Stimulated activated CD8-positive, alpha-beta memory T cell treated with anti-CD3 and anti-CD28 coated beads, Interleukin-15, amount 100 ng/mL, for 1 hour (primary cell): ENCODE data around the gene UBASH3B.

Experiments used
- DNase-seq: peaks from one replicate; pipeline ENCODE4 v3.0.0-alpha.2; 2020; ENCODE audit warnings: low read depth

UBASH3B gene

DNA sequence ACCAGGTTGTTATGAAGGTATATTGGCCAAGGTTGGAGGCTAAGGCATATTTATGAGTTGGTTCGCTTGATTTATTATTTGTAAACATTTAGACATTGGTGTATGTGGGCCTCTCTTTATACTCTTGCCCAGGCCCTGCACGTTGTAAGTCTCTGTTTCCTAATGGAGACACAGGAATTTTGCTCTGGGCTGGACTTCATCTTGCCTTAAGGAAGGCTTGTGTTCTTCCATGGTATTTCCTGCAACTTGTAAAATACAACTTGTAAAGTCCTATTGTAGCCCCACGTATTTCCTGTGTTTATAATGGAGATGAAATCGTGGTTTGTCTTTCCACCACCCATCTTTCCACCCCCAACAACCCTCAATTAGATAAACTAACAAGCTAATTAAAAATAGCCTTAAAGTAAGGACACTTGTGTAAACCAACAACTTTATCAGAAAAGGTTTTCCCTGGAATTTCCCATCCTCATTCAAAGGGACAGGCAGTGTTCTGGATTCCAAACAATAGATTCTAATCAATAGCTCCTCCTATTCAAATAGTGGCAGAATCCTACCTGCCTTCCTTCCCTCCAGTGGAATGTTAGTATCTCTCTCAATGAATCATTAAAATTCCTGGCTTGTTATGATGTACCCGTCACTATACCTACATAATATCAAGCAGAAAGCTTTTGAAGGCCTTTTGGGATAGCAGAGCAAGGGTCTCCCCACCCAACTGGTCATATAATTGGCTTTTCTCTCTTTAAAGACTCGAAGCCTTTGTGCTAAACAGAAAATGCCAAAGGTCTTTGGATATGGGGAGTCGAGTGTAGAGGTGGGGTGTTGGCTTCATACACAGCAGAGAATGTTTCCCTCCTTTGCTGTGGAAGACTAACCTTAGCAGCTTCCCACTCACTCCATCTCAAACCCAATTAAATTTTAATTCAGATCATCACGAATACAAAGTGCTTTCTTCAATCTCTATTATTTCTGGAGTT lies 77.1 kb downstream of the UBASH3B start:
- no peak for DNase-seq

- DNase-seq: no peak
Measured at GRCh38 chr11:122733318-122733717, 77.8 kb downstream of the UBASH3B start.

DNA sequence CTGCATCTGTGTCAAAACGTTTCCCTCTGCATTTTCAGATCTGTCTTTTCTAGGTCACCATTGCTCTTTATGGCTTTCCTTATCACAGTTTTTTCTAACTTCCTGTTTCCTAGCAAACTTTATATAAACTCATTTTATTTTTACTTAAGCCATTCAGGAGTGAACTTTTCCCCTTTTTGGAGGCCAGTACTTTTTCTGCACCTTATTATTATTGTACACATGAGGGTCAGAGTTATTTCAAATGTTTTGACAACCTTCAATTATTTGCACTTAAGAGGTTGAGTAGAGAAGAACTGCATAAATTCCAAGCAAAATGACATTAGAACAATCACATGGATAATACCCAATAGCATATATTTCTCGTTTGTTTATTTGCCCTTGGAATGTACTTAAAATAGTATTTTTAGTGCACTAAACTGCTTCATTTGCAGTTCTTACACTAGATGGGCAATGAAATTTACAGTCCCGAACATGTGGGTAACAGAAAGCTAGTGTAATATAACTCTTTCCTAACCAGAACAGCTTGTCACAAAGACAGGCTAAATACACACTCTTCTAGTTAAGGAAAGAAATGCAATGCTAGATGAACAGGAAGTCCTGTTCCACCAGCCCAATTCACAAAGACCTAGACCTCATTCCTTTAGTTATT lies 79.5 kb downstream of the UBASH3B start:
- no peak for DNase-seq

- DNase-seq: no peak
Measured at GRCh38 chr11:122737951-122738693, 82.6 kb downstream of the UBASH3B start.

DNA sequence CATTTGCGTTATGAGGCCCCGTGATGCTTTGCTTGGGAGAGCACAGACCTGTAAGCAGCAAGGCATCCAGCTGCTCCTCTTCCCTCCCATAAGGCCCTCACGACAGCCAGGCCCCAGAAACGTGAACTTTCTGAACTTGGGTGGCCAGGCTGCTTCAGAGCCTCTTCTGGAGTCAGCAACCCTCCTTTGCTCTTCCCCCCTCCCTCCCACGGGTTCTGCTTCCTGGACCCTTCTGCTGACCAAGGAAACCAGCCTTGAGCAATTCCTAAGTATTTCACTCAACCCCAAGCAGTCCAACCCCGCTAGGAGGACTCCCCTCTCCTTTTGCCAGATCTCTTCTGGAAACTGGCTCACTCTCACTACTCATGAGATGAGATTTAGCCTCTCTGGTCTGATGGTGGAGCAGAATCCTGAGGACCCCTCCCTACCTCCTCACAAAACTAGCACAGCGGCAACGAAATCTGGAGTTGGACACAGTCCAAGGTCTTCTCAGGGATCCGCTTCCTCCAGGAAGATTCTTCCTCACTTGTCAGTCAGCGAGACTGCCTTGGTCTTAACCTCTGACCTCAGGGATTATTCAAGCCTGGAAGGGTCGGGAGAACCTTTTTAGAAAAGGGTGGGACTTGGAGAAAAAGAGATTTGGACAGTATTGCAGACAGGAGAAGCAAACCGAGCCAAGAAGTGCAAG lies 86.2 kb downstream of the UBASH3B start:
- no peak for DNase-seq

GRCh38 chr11:122742301-122743018 lies 86.9 kb downstream of the UBASH3B start:
- DNase-seq: no peak

DNA sequence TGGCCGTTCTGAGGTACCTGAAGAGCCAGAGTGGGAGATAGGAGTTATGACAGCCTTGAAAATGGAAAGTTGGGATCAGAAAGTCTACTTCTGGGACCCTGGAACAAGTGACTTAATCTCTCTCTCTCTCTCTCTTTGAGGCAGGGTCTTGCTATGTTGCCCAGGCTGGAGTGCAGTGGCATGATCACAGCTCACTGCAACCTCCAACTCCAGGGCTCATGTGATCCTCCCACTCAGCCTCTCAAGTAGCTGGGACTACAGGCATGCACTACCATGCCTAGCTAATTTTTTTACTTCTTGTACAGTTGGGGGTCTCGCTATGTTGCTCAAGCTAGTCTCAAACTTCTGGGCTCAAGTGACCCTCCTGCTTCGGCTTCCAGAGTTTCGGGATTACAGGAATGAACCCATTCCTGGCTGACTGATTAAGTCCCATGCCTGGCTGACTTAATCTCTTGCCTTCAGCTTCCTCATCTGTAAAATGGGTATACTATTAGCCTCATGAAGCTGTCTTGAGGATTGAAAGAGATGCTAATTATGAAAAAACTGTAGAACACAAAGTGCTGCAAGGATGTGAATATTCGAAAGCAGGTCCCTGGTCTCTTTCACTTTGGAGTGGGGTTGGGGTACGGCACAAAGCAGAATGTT lies 87.7 kb downstream of the UBASH3B start:
- DNase-seq: no peak

GRCh38 chr11:122743949-122744348 lies 88.4 kb downstream of the UBASH3B start:
- DNase-seq: peak; percentile 63

DNA sequence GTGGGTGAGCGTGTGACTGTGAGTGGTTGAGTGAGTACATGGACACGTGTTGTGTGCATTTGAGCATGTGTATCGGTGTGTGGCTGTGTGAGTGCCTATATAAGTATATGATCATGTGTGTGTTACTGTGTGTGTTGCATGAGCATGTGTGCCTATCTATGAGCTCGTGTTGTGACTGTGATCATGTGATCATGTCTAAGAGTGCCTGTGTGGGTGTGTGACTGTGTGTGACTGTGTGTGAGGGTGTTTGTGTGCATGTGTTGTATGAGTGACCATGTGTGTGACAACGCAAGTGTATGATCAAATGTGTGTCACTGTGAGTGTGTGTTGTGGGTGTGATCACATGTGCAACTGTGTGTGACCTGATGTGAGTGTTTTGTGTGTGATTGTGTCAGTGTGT lies 88.8 kb downstream of the UBASH3B start:
- no peak for DNase-seq

DNA sequence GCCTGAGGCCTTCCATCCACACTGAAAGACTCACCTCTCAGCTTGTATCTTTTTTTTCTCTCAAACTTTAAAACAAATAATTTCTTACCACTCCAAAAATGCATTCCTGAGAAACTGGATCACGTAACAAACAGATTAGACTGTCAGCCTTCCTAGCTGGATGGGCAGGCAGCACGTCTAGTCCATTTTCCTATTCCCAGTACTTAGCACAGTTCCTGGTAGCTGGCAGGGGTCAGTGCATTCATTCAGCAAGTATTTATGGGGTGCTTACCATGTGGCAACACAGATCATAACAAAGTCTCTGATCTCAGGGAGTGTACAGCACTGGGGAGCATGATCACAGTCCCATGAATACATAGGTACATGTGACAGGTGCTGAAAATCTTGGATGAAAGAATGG lies 89.6 kb downstream of the UBASH3B start:
- DNase-seq: no peak

DNA sequence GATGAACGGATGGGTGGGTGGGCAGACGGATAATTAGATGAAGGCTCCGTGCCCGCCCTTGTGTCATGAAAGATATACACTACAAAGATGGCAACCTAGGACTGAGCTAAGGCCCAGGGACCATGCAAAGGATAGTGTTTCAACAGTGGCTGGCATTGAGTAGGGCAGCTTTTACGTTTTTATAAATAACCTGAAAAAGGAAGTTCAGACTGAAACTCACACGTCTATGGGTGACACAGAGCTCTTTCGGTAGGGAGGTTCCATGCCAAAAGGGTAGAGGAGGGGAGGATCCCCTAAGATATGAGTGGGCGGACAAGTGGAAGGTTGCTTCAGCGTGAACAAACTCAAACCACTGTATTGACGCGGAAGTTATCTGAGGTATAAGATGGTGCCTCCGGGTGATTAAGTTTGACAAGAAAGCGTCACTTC lies 90.5 kb downstream of the UBASH3B start:
- no peak for DNase-seq

DNA sequence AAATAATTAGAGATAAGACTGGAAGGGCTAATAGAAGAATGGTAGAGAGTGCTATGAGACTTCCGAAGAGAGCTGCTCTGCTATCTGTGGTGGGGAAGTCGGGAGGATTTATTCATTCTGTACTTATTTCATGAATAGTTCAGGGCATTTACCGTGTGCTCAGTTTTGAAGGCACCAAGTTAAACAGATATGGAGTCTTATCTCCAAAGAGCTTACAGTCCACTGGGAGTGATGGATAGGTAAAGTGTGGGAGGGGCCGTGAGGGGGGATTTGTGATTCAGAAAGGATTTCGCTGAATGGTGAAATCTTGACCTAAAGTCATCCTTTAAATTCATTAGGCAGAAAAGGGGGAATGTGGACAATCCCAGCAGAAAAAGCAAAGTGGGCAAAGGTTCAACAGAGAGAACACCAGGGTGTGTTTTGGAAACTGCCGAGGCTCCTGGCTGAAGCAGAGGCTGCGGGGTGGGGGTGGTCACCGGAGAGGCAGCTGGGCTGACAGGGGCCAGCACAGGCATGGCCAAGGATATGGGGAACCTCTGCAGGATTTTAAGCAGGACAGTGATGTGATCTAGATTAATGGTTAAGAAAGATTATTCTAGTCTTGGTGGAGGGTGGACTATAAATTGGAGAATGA lies 91.2 kb downstream of the UBASH3B start:
- DNase-seq: no peak

DNA sequence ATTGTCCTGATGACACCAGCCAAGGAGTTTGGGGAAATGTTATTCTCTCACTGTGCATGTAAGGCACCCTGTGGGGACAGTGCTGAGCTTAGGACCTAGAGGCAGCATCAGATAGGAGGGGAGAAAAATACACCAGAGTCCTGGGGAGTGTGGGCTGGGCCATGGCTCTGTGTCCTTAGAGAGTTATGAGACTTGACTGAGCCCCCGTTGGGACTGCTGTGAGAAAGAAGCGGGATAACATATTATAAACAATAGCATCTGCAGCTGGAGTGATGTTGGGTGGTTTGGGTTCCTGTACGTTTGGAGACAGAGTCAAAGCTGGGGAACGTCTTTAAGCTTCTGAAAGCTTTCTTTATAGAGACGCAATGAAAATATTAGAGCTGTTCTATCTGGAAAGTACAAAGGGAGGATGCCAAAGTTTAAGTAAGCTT lies 91.8 kb downstream of the UBASH3B start:
- DNase-seq: no peak

- DNase-seq: no peak
Measured at GRCh38 chr11:122749005-122749687, 93.6 kb downstream of the UBASH3B start.

DNA sequence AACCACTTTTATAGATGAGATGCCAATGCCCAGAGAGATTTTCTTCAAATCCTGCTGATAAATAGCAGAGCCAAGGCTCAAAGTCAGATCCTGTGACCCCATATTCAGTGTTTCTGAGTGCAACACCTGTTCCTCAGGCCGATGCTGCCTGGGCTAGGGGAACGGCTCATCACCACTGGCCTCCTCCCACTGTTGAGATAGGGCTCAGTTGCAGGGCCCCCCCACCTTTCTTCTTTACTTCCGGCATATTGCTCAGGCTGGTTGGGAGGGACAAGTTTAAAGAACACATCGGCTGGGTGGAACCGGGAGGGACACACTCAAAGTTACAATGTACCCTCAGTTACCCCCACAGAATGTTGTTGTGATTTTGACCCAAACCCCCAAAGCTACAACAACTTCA lies 94.5 kb downstream of the UBASH3B start:
- no peak for DNase-seq

DNA sequence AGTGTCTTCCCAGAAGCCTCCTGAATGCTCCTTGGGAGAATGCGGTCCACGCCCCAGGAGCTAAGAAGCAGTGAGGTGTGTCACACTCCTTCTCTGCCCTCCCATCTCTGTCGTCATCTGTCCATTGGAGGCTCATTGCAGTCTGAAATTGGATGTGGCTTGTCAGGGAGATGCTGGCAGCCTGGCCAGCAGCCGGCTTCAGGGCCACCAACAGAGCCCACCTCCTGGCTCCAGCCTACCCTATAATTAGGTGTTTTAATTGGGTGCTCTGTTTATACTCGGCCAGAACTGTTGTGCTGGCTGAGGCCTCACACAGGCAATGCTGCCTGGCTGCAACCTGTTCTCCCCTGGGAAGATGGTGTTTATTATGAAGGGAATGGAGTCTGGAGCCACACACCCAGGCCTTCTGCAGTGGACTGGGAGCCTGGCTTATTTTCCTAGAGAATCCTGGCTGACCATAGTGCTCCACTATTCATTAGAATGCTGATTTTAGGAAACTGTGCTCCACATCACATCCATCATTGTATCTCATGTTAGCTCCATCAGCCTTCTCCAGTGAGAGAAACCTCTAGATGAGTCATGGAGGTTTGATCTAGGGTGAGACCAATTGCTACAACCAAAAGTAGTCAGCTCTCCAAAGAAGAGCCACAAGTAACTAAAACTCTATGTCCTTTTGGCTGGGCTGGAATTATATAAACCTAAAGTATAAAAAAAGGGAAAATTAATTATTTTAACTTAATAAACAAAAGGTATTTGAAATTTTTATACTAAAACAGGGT lies 96.0 kb downstream of the UBASH3B start:
- DNase-seq: no peak

GRCh38 chr11:122754028-122754427 lies 98.5 kb downstream of the UBASH3B start:
- DNase-seq: no peak

DNA sequence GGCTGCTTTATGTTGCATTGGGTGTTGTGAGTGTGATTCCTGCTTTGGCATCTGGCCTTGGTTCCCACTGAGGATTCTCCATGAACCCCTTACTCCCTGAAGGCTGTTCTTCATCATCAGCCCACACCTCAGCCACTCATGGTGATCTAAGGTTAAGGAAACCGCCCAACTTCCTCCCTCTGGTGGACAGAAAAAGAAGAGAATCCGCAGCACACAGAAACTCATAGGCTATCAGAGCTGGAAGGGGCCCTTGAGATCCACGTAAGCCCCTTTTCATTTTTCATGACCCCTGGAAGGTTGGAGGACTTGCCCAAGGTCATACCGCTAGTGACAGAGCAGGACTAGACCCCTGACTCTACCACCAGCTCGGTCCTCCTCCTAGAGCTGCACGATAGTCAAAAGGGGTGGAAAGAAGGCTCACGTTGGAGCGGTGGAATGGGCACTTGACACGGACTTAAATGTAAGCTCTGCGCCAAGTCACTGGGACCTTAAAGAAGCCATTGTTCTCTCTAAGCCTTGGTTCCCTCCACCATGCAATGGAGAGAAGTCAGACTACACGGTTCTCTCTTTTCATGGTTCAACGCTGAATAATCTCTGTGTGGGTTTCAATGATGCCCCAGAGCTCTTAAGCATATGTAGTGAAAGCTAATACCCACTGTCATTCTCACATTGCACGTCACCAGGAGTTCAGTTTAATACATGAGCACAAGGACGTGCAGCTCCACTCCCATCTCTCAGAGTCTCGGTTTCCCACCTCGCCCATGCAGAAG lies 99.2 kb downstream of the UBASH3B start:
- DNase-seq: no peak
